Measurements from ENCODE around the gene SHROOM3. TPM values are rescaled to one million over a fixed set of nuclear protein-coding genes. Genes with fewer than 3 reads are reported as not detected.
"Not testable (repeated sequence)": the region's sequence is repeated elsewhere in the genome, so short reads cannot be mapped to it uniquely, and the experiment has no call there.

The SHROOM3 gene
- total RNA-seq, 6 experiments from 2014 or later = 39.1 to 98.7 (median 40.9) TPM

GRCh38 chr4:76607266-76607799 lies 172.3 kb downstream of the SHROOM3 start:
- Mint-ChIP-seq H3K27me3 (ENCODE audit: insufficient read depth) (peaks cover 2% of the 10 kb centered on the region), H3K9me3 (no peaks in the 10 kb centered on the region), H3K4me3 (peak overlapping the region; percentile 34), H3K4me1 (ENCODE audit: low read depth) (peaks cover 74% of the 10 kb centered on the region), H3K36me3 (ENCODE audit: low read depth) (no peaks in the 10 kb centered on the region), H3K27ac (peak overlapping the region; percentile 86)
- TF ChIP-seq, protein P1, sequence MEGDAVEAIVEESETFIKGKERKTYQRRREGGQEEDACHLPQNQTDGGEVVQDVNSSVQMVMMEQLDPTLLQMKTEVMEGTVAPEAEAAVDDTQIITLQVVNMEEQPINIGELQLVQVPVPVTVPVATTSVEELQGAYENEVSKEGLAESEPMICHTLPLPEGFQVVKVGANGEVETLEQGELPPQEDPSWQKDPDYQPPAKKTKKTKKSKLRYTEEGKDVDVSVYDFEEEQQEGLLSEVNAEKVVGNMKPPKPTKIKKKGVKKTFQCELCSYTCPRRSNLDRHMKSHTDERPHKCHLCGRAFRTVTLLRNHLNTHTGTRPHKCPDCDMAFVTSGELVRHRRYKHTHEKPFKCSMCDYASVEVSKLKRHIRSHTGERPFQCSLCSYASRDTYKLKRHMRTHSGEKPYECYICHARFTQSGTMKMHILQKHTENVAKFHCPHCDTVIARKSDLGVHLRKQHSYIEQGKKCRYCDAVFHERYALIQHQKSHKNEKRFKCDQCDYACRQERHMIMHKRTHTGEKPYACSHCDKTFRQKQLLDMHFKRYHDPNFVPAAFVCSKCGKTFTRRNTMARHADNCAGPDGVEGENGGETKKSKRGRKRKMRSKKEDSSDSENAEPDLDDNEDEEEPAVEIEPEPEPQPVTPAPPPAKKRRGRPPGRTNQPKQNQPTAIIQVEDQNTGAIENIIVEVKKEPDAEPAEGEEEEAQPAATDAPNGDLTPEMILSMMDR (IDR thresholded peaks at IDR 0.05) = no peak
- peak; percentile 88 for DNase-seq

DNA sequence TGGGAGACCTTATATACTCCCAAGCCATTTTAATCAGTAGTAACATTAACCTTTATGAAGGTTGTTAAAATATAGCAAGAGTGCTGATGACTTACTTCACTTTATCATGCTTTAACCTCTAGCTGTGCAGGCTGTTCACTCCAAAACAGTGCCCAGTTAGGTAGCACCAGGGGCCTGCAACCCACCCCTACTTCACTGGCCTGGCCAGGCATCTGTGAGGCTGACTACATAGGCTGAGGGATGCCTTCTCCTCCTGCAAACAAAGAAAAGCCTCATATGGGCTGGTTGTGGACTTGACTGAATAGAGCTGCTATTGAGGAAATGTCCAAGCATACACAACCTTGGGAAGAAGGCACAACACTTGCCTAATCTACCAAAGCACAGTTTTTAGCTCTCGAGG lies 172.8 kb downstream of the SHROOM3 start:
- Mint-ChIP-seq H3K9me3 (no peaks in the 10 kb centered on the region), H3K27me3 (ENCODE audit: insufficient read depth) (peaks cover 2% of the 10 kb centered on the region), H3K4me3 (no peak overlapping the region), H3K36me3 (ENCODE audit: low read depth) (no peaks in the 10 kb centered on the region), H3K27ac (peak overlapping the region; percentile 86), H3K4me1 (ENCODE audit: low read depth) (peaks cover 80% of the 10 kb centered on the region)
- TF ChIP-seq, protein P1 (IDR thresholded peaks at IDR 0.05) = no peak
- DNase-seq = no peak

DNA sequence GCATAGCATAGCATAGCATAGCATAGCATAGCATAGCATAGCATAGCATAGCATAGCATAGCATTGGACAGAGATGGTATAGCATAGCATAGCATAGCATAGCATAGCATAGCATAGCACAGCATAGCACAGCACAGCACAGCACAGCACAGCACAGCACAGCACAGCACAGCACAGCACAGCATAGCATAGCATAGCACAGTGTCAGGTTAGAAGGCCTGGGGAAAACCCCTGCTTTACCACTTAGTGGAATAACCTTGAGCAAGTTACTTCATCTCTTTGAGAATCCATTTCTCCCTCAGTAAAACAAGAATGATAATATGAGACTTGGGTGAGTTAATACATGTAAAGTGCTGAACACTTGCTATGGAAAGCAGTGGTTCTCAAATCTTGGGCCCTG lies 173.5 kb downstream of the SHROOM3 start:
- DNase-seq; H3K9me3 Mint-ChIP-seq; H3K27ac Mint-ChIP-seq; H3K4me3 Mint-ChIP-seq; H3K36me3 Mint-ChIP-seq (ENCODE audit: low read depth); H3K27me3 Mint-ChIP-seq (ENCODE audit: insufficient read depth): not testable (repeated sequence)
- peaks cover 85% of the 10 kb centered on the region for H3K4me1 Mint-ChIP-seq (ENCODE audit: low read depth)

DNA sequence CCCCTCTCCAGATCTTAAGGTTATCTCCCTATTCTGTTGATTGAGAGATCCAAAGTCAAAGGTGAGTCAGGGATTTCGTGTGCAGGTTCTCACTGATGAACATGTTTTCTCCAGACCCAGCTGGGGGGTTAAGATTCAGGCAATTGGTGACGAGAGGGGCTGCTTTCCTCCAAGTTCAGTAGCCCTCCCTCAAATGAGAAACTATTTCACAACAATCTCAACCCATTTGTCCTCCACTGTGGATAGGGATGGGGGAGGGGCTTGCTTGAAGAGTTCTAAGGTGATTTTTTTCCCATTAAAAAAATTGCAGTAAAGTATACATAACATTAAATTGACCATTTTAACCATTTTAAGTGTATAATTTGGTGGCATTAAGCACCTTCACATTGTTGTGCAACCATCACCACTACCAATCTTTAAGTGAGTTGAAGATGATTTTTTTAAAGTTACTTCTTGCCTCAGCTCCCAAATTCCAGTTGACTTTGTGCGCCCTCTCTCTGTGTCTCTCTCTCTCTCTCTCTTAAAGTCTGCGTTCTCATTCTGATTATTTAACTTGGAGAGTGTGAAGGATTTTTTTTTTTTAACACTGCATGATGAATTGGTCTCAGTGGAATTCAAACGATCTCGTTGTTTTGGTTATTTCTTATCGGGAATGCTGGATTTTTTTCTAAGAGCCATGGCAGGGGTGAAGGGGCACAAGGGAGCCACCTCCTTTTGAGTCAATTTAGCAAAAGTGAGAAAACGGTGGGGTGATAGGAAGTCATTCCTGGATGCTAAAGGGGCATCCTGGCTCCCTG lies 175.9 kb downstream of the SHROOM3 start:
- peak overlapping the region; percentile 77 for H3K27ac Mint-ChIP-seq
- H3K4me1 Mint-ChIP-seq (ENCODE audit: low read depth) = peaks cover 93% of the 10 kb centered on the region
- TF ChIP-seq, protein P1 (IDR thresholded peaks at IDR 0.05) = no peak
- H3K27me3 Mint-ChIP-seq (ENCODE audit: insufficient read depth) = peaks cover 2% of the 10 kb centered on the region
- peak overlapping the region; percentile 15; the same call in 1 of the 2 replicates for H3K4me3 Mint-ChIP-seq
- no peak for DNase-seq
- no peaks in the 10 kb centered on the region for H3K36me3 Mint-ChIP-seq (ENCODE audit: low read depth)
- H3K9me3 Mint-ChIP-seq = no peaks in the 10 kb centered on the region

DNA sequence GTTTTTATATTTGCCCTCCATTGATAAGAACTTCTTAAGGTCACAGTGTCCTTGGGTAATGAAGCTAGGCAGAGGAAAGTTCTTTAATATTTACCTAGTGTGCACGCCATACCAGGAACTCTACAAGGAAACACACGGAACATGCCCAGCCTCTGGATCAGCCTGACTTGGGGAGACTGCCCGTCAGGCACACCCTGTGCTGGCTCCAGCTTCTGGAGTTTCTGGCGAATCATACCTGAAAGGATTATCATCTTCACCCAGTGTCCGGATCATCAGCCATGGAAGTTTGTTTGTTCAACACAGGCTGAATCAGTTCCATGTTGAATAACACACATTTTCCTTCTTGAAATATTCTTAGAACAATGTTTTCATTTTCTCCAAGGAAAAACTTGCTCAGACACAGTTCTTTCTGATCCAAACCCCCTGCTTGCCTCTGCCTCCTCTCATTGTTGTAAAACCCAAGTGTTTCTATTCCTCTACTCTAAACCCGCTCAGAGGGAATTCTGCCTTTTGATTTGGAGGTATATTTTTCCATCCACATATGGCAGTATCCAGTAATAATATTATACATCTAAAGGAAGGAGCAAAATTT lies 176.7 kb downstream of the SHROOM3 start:
- Mint-ChIP-seq H3K9me3 (no peaks in the 10 kb centered on the region), H3K4me1 (ENCODE audit: low read depth) (peaks cover 94% of the 10 kb centered on the region), H3K4me3 (peak overlapping the region; percentile 2; the same call in 1 of the 2 replicates), H3K27me3 (ENCODE audit: insufficient read depth) (peaks cover 2% of the 10 kb centered on the region), H3K27ac (peak overlapping the region; percentile 77), H3K36me3 (ENCODE audit: low read depth) (no peaks in the 10 kb centered on the region)
- no peak for DNase-seq
- TF ChIP-seq, protein P1 (IDR thresholded peaks at IDR 0.05) = no peak

GRCh38 chr4:76614589-76614988 lies 179.6 kb downstream of the SHROOM3 start:
- Mint-ChIP-seq H3K27me3 (ENCODE audit: insufficient read depth) (no peaks in the 10 kb centered on the region; the same call in 1 of the 2 replicates), H3K9me3 (no peaks in the 10 kb centered on the region), H3K4me1 (ENCODE audit: low read depth) (peaks cover 87% of the 10 kb centered on the region), H3K4me3 (no peak overlapping the region), H3K27ac (peak overlapping the region; percentile 86), H3K36me3 (ENCODE audit: low read depth) (no peaks in the 10 kb centered on the region)
- DNase-seq = peak; percentile 68
- TF ChIP-seq, protein P1 (IDR thresholded peaks at IDR 0.05) = no peak
